Ovary (tissue), 9 donors: ENCODE data around the gene NEMF. TPM values are rescaled to one million over a fixed set of nuclear protein-coding genes. Genes with fewer than 3 reads are reported as not detected.

Experiments used
- DNase-seq, 5 donors: peaks; one replicate each; pipeline ENCODE4 v3.0.0-alpha.2; 2019 to 2020
- H3K27ac ChIP-seq, 2 donors: fragments of 200-600 bp; one replicate each; pipeline versions ENCODE4 v1.5.1 to v1.8.0; 2019 to 2022
- H3K27me3 ChIP-seq: fragments of 200-600 bp; one replicate; pipeline ENCODE4 v1.8.0; 2022
- H3K36me3 ChIP-seq: fragments of 200-600 bp; sonication (generic); one replicate; pipeline ENCODE4 v1.5.1; 2019
- H3K4me1 ChIP-seq: one replicate; pipeline ENCODE4 v1.8.1; 2013; ENCODE audit warnings: mild to moderate bottlenecking, moderate library complexity; ENCODE audit not compliant: insufficient read depth
- H3K4me3 ChIP-seq: fragments of 200-600 bp; sonication (generic); one replicate; pipeline ENCODE4 v1.5.1; 2017
- H3K9me3 ChIP-seq, 2 donors: fragments of 200-600 bp in 1 of 2; sonication (generic) in 1 of 2; one replicate each; pipeline versions ENCODE4 v1.5.1 to v1.8.1; 2013 to 2019; ENCODE audit warnings: mild to moderate bottlenecking in 1 of 2, moderate library complexity in 1 of 2
- CTCF ChIP-seq, 3 donors: fragments of 450-650 bp in 2 of 3; fragments of 200-600 bp in 1 of 3; IDR thresholded peaks; one replicate each; pipeline versions ENCODE4 v1.5.1 to v1.8.0; 2016 to 2022; ENCODE audit warnings: antibody characterized with exemption in 3 of 3, mild to moderate bottlenecking in 1 of 3
- EP300 ChIP-seq: sonication (generic); formaldehyde crosslinking; IDR thresholded peaks from one replicate; pipeline ENCODE4 v1.6.1; 2017; ENCODE audit warnings: antibody characterized with exemption
- POLR2A ChIP-seq: fragments of 450-650 bp; IDR thresholded peaks from one replicate; pipeline ENCODE4 v1.6.1; 2017; ENCODE audit warnings: antibody characterized with exemption, mild to moderate bottlenecking, moderate library complexity
- WGBS, 3 donors: extraction: QIAGEN DNeasy Blood & Tissue Kit in 1 of 3; methylation state at CpG; one replicate each; pipeline versions ENCODE4 v1.1.5 to v1.1.7; 2013 to 2017; 5-methylcytosine and 5-hydroxymethylcytosine counted together
- intact Hi-C, 4 donors: fragments of 100-400 bp; cut with DNase I; formaldehyde crosslinking; loops; one replicate each; pipeline versions ENCODE4 v1.11.0 to v1.15.1; 2022 to 2023
- polyA plus RNA-seq, 2 donors: library from polyadenylated mRNA; stranded (reverse); fragments of 200-250 nt in 1 of 2; fragments of 350-450 nt in 1 of 2; fragmentation: Illumina TruSeq in 1 of 2; extraction: RNeasy Lipid Tissue Mini Kit (QIAGEN cat#74804) in 1 of 2; gene quantifications; one replicate each; pipeline ENCODE4 v1.2.3, GENCODE V29; 2013 to 2014
- total RNA-seq, 7 donors: library from RNA; depleted of rRNA in 2 of 7; stranded (reverse); fragments of >200 nt in 2 of 7; fragmentation: NEBNext Ultra II Directional in 3 of 7; extraction: Animal tissue kit (Norgen Biotek cat#: 25700) in 3 of 7; gene quantifications; one replicate each; pipeline versions ENCODE4 v1.1.0 to v1.2.4, GENCODE V29; 2016 to 2023
- donor health status: DM: no; HTN: no; CAD: no; lungs with moderate emphysema.
- donor health status: DM: no; HTN: no; CAD: no.
- donor health status: Bipolar disorder and iron deficiency.
- donor health status: DM: yes; HTN: yes; CAD: no.
- donor health status: DM: no; HTN: no; CAD: no.
- donor health status: DM: yes; HTN: yes; CAD: no.

Gene NEMF
- total and polyA plus RNA-seq, 9 donors = 20.9 to 98.9 (median 68.6) TPM

- TF ChIP-seq POLR2A (no peak), EP300 (no peak), CTCF (IDR thresholded peaks at IDR 0.05) (no peak)
- 0 to 1% (median 0%) methylated on average over 79 to 85 of the region's 85 CpGs for WGBS, 3 donors
- DNase-seq = peak in 4 of 5 donors; percentile 53 to 76 (median 66)
Observed at GRCh38 chr14:49893309-49894213, 41.0 kb upstream of the NEMF start.

GRCh38 chr14:49892636-49893308, 40.2 kb upstream of the NEMF start, which contains the start of gene ARF6:
Gene ARF6 (plus strand): TSS chr14:49893082. CDS start chr14:49893737, 655 bp downstream.
- peak; percentile 98 to 99 (median 98) for DNase-seq
- peaks cover 3% of the 10 kb centered on the region for H3K4me1 ChIP-seq
- H3K4me3 ChIP-seq = peak within 1 kb of the TSS; percentile 100
- H3K36me3 ChIP-seq = no peaks in the 10 kb centered on the region
- H3K27me3 ChIP-seq = no peaks in the 10 kb centered on the region
- peak; percentile 79 for TF ChIP-seq POLR2A
- peak in 2 of 3 donors; percentile 9 to 30 for TF ChIP-seq CTCF (IDR thresholded peaks at IDR 0.05)
- no peak for TF ChIP-seq EP300
- WGBS, 3 donors = 0% methylated on average over 52 to 66 of the region's 66 CpGs
- H3K9me3 ChIP-seq = no peaks in the 10 kb centered on the region
- H3K27ac ChIP-seq = peak within 1 kb of the TSS; percentile 97 to 99
- intact Hi-C loops = loop anchor here in 3 of 4 donors (2.0 to 10.0 kb wide), 3 partner anchors 110 to 212 kb away; no protein-coding TSS in a partner anchor

More at GRCh38 chr14:49893309-49894213, 41.0 kb upstream of the NEMF start:
- H3K4me1 ChIP-seq = peaks cover 3% of the 10 kb centered on the region
- intact Hi-C loops = loop anchor here in 3 of 4 donors (2.0 to 10.0 kb wide), 3 partner anchors 109 to 211 kb away; no protein-coding TSS in a partner anchor
- H3K9me3 ChIP-seq = no peaks in the 10 kb centered on the region
- H3K4me3 ChIP-seq = peak overlapping the region; percentile 100
- H3K27ac ChIP-seq = peak overlapping the region; percentile 97 to 99
- H3K27me3 ChIP-seq = no peaks in the 10 kb centered on the region
- no peaks in the 10 kb centered on the region for H3K36me3 ChIP-seq

- Histone ChIP-seq H3K27ac (peak overlapping the region; percentile 97 to 99), H3K4me3 (peak overlapping the region; percentile 100), H3K36me3 (no peaks in the 10 kb centered on the region), H3K9me3 (no peaks in the 10 kb centered on the region), H3K4me1 (peaks cover 3% of the 10 kb centered on the region), H3K27me3 (no peaks in the 10 kb centered on the region)
- 0 to 1% (median 1%) methylated on average over 12 of the region's 12 CpGs for WGBS, 3 donors
- DNase-seq = peak in 1 of 5 donors; percentile 74
- TF ChIP-seq CTCF (IDR thresholded peaks at IDR 0.05) (no peak), POLR2A (no peak), EP300 (no peak)
- intact Hi-C loops = loop anchor here in 3 of 4 donors (2.0 to 10.0 kb wide), 3 partner anchors 110 to 213 kb away; no protein-coding TSS in a partner anchor
Observed at GRCh38 chr14:49892301-49892635, 39.7 kb upstream of the NEMF start.

- Histone ChIP-seq H3K4me1 (no peaks in the 10 kb centered on the region), H3K27me3 (no peaks in the 10 kb centered on the region), H3K4me3 (no peak overlapping the region), H3K36me3 (no peaks in the 10 kb centered on the region), H3K9me3 (no peaks in the 10 kb centered on the region), H3K27ac (no peak overlapping the region)
- TF ChIP-seq POLR2A (no peak), CTCF (IDR thresholded peaks at IDR 0.05) (no peak), EP300 (no peak)
- DNase-seq = no peak
- WGBS, 3 donors = 71 to 84% (median 79%) methylated on average over 2 of the region's 2 CpGs
- intact Hi-C loops = loop anchor here in 1 of 4 donors (10.0 kb wide), 1 partner anchor 217 kb away; no protein-coding TSS in a partner anchor
Observed at GRCh38 chr14:49888293-49888692, 35.7 kb upstream of the NEMF start.
